ENCODE results near the gene MAGI1. TPM values are rescaled to one million over a fixed set of nuclear protein-coding genes. Genes with fewer than 3 reads are reported as not detected.
"Not testable (repeated sequence)": the region's sequence is repeated elsewhere in the genome, so short reads cannot be mapped to it uniquely, and the experiment has no call there.

MAGI1 gene
- total RNA-seq, 2 experiments from 2014 or later: 0.47 to 0.51 TPM

DNA sequence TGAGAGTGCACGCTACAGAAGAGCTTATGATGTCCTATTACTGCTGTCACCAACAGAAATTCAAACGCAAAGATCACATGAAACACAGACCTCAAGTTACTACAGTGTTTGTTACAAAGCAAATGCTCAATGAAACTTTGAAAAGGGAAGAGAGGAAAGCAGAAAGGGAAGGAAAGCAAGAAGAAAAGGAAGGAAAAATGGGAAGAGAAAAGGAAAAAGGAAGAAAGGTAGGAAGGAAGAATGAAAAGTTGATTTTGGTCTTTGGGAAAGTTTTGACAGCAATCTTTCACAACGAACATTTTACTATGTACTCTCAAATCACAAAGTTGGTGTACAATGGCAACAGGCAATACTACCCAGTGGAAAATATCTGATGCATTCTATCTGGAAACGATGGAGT, 514.8 kb downstream of the MAGI1 start:
- intact Hi-C loops (cut with micrococcal nuclease): no loop called here
- Mint-ChIP-seq H3K4me3 (no peak overlapping the region), H3K27ac (no peak overlapping the region), H3K9me3 (no peaks in the 10 kb centered on the region), H3K36me3 (ENCODE audit: low read depth) (no peaks in the 10 kb centered on the region), H3K4me1 (ENCODE audit: low read depth) (no peaks in the 10 kb centered on the region), H3K27me3 (no peaks in the 10 kb centered on the region)
- ChIA-PET CTCF (no interaction called here), POLR2A (no interaction called here)
- TF ChIP-seq, protein P1, sequence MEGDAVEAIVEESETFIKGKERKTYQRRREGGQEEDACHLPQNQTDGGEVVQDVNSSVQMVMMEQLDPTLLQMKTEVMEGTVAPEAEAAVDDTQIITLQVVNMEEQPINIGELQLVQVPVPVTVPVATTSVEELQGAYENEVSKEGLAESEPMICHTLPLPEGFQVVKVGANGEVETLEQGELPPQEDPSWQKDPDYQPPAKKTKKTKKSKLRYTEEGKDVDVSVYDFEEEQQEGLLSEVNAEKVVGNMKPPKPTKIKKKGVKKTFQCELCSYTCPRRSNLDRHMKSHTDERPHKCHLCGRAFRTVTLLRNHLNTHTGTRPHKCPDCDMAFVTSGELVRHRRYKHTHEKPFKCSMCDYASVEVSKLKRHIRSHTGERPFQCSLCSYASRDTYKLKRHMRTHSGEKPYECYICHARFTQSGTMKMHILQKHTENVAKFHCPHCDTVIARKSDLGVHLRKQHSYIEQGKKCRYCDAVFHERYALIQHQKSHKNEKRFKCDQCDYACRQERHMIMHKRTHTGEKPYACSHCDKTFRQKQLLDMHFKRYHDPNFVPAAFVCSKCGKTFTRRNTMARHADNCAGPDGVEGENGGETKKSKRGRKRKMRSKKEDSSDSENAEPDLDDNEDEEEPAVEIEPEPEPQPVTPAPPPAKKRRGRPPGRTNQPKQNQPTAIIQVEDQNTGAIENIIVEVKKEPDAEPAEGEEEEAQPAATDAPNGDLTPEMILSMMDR (IDR thresholded peaks at IDR 0.05): no peak
- ATAC-seq (no peak), DNase-seq (no peak)

DNA sequence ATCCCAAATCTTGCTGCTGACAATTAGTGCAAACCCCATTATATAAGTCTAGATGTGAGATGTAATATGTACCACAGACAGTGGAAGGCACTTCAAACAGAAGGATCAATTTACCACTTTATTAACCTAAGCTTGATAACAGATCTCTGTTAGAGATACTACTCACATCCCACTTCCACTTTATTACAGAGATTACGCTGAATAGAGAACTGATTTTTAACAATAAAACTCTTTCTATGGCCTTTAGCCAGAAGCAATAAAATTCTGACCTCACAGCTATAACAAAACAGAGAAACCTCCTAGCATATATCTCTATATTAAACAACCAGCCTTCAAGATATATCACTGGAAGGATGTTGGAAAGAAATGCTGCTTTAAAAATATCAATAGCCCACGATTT, 517.7 kb downstream of the MAGI1 start:
- no peaks in the 10 kb centered on the region for H3K4me1 Mint-ChIP-seq (ENCODE audit: low read depth)
- TF ChIP-seq, protein P1 (IDR thresholded peaks at IDR 0.05): no peak
- POLR2A ChIA-PET: no interaction called here
- no peaks in the 10 kb centered on the region for H3K36me3 Mint-ChIP-seq (ENCODE audit: low read depth)
- CTCF ChIA-PET: interaction anchor here (0.6 kb wide), 1 partner anchor 1084 kb away, joined by 3 read pairs; no protein-coding TSS in a partner anchor
- H3K9me3 Mint-ChIP-seq: peaks cover 5% of the 10 kb centered on the region
- no peak overlapping the region for H3K27ac Mint-ChIP-seq
- ATAC-seq (no peak), DNase-seq (no peak)
- H3K4me3 Mint-ChIP-seq: no peak overlapping the region
- no peaks in the 10 kb centered on the region for H3K27me3 Mint-ChIP-seq
- intact Hi-C loops (cut with micrococcal nuclease): no loop called here

DNA sequence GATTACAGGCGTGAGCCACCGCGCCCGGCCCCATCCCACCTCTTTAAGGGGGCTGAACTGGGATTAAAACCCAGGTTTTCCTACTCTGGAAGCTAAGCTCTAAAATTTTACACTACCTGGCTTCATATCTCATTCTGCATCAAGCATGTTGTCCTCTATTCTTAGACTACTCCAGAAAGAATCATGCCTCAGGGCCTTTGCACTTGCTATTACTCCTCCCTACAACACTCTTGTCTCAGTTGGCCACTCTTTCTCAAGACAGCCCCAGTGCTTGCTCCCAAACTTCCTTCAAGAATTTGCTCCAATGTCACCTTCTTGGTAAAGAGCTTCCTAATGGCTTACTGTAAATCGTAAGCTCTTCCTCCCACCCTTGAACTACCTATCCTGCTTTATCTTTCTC, 521.7 kb downstream of the MAGI1 start:
- ATAC-seq (no peak), DNase-seq (no peak)
- Mint-ChIP-seq H3K4me3 (no peak overlapping the region), H3K27ac (no peak overlapping the region), H3K9me3 (peaks cover 5% of the 10 kb centered on the region), H3K36me3 (ENCODE audit: low read depth) (no peaks in the 10 kb centered on the region), H3K4me1 (ENCODE audit: low read depth) (no peaks in the 10 kb centered on the region), H3K27me3 (no peaks in the 10 kb centered on the region)
- TF ChIP-seq, protein P1 (IDR thresholded peaks at IDR 0.05): no peak
- CTCF ChIA-PET: no interaction called here
- intact Hi-C loops (cut with micrococcal nuclease): no loop called here
- POLR2A ChIA-PET: no interaction called here

DNA sequence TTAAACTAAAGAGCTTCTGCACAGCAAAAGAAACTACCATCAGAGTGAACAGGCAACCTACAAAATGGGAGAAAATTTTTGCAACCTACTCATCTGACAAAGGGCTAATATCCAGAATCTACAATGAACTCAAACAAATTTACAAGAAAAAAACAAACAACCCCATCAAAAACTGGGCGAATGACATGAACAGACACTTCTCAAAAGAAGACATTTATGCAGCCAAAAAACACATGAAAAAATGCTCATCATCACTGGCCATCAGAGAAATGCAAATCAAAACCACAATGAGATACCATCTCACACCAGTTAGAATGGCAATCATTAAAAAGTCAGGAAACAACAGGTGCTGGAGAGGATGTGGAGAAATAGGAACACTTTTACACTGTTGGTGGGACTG, 524.4 kb downstream of the MAGI1 start:
- intact Hi-C loops (cut with micrococcal nuclease); H3K9me3 Mint-ChIP-seq; H3K4me3 Mint-ChIP-seq; POLR2A ChIA-PET; H3K36me3 Mint-ChIP-seq (ENCODE audit: low read depth); DNase-seq; CTCF ChIA-PET; H3K4me1 Mint-ChIP-seq (ENCODE audit: low read depth); ATAC-seq; H3K27me3 Mint-ChIP-seq; H3K27ac Mint-ChIP-seq: not testable (repeated sequence)

DNA sequence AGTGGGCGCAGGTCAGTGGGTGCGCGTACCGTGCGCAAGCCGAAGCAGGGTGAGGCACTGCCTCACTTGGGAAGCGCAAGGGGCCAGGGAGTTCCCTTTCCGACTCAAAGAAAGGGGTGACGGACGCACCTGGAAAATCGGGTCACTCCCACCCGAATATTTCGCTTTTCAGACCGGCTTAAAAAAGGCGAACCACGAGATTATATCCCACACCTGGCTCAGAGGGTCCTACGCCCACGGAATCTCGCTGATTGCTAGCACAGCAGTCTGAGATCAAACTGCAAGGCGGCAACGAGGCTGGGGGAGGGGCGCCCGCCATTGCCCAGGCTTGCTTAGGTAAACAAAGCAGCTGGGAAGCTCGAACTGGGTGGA, 529.3 kb downstream of the MAGI1 start:
- intact Hi-C loops (cut with micrococcal nuclease); H3K27me3 Mint-ChIP-seq; H3K9me3 Mint-ChIP-seq; H3K36me3 Mint-ChIP-seq (ENCODE audit: low read depth); H3K4me3 Mint-ChIP-seq; CTCF ChIA-PET; POLR2A ChIA-PET; DNase-seq; H3K27ac Mint-ChIP-seq; ATAC-seq; H3K4me1 Mint-ChIP-seq (ENCODE audit: low read depth): not testable (repeated sequence)

DNA sequence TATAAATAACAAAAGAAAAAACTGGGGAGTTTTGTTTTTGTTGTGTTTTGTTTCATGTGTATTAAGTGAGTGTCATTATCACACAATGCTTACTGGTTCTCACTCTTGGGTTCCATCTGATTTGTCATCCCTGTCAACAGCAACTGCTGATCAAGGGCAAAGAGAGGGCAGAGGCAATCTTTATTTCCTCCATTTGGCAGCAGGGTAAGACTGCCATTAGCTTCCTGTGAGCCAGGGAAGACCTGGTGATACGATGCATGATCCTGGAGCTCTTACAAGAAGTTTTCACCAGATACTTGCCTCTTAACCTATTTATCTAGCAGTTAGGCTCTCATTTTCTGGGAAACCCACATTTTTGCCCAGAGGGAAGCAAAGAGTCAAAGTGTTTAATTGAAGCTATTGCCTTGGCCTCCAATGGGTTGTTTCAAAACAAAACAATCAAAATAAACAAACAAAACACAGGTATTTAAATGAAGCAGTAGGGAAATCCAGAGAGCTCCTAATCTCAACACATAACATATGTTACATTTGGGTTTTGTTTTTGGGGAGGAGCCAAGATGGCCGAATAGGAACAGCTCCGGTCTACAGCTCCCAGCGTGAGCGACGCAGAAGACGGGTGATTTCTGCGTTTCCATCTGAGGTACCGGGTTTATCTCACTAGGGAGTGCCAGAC, 529.8 kb downstream of the MAGI1 start:
- no peak for ATAC-seq
- DNase-seq: no peak
- TF ChIP-seq, protein P1 (IDR thresholded peaks at IDR 0.05): no peak
- CTCF ChIA-PET: no interaction called here
- H3K27ac Mint-ChIP-seq: no peak overlapping the region
- no peak overlapping the region for H3K4me3 Mint-ChIP-seq
- H3K36me3 Mint-ChIP-seq (ENCODE audit: low read depth): no peaks in the 10 kb centered on the region
- no peaks in the 10 kb centered on the region for H3K4me1 Mint-ChIP-seq (ENCODE audit: low read depth)
- intact Hi-C loops (cut with micrococcal nuclease): no loop called here
- POLR2A ChIA-PET: no interaction called here
- no peaks in the 10 kb centered on the region for H3K9me3 Mint-ChIP-seq
- no peaks in the 10 kb centered on the region for H3K27me3 Mint-ChIP-seq
